Loucy (cell line): Measurements from ENCODE around the gene PTGDS.

Experiments used
- H2AFZ ChIP-seq: fragments of 200-600 bp; sonication (generic); 2 replicates; pipeline ENCODE4 v1.6.0; 2016; ENCODE audit warnings: antibody characterized with exemption, mild to moderate bottlenecking, low read length, moderate library complexity
- H3F3A ChIP-seq: fragments of 200-600 bp; 2 replicates; pipeline ENCODE4 v1.6.0; 2016; ENCODE audit warnings: antibody characterized with exemption, low read depth, mild to moderate bottlenecking
- H3K27me3 ChIP-seq: fragments of 200-600 bp; sonication (generic); 2 replicates; pipeline ENCODE4 v1.6.1; 2014; ENCODE audit warnings: low read length, mild to moderate bottlenecking; ENCODE audit not compliant: insufficient read depth, poor library complexity, severe bottlenecking
- H3K36me3 ChIP-seq: fragments of 200-600 bp; sonication (generic); 2 replicates; pipeline ENCODE4 v1.6.1; 2016; ENCODE audit warnings: low read length; ENCODE audit not compliant: insufficient read depth
- H3K4me1 ChIP-seq: fragments of 200-600 bp; sonication (generic); 2 replicates; pipeline ENCODE4 v1.5.1; 2014; ENCODE audit warnings: low read length, mild to moderate bottlenecking; ENCODE audit not compliant: insufficient read depth, poor library complexity, severe bottlenecking
- H3K4me2 ChIP-seq: fragments of 200-600 bp; sonication (generic); 2 replicates; pipeline ENCODE4 v1.6.0; 2014; ENCODE audit warnings: antibody characterized with exemption, low read length, low read depth, mild to moderate bottlenecking; ENCODE audit not compliant: poor library complexity, severe bottlenecking
- H3K4me3 ChIP-seq: fragments of 200-600 bp; sonication (generic); 2 replicates; pipeline ENCODE4 v1.5.1; 2014; ENCODE audit warnings: low read length, mild to moderate bottlenecking, mixed read lengths; ENCODE audit not compliant: poor library complexity, severe bottlenecking
- H3K79me2 ChIP-seq: fragments of 200-600 bp; sonication (generic); 2 replicates; pipeline ENCODE4 v1.6.1; 2014; ENCODE audit warnings: low read length; ENCODE audit not compliant: insufficient read depth
- H3K9ac ChIP-seq: fragments of 200-600 bp; sonication (generic); 2 replicates; pipeline ENCODE4 v1.6.0; 2014; ENCODE audit warnings: mild to moderate bottlenecking, low read depth, low read length, moderate library complexity; ENCODE audit not compliant: poor library complexity, severe bottlenecking
- H3K9me2 ChIP-seq: fragments of 200-600 bp; sonication (generic); replicated peaks from 2 replicates; pipeline ENCODE4 v1.6.1; 2016; ENCODE audit warnings: low read depth, low read length, mixed read lengths
- H3K9me3 ChIP-seq: fragments of 200-600 bp; sonication (generic); 2 replicates; pipeline ENCODE4 v1.6.1; 2014; ENCODE audit warnings: mild to moderate bottlenecking, antibody characterized with exemption, low read length, low read depth; ENCODE audit not compliant: insufficient read depth
- H4K20me1 ChIP-seq: fragments of 200-600 bp; sonication (generic); 2 replicates; pipeline ENCODE4 v1.6.0; 2014; ENCODE audit warnings: antibody characterized with exemption, low read length, mild to moderate bottlenecking; ENCODE audit not compliant: insufficient read depth, poor library complexity, severe bottlenecking
- CTCF ChIP-seq: fragments of 200-600 bp; sonication (generic); conservative IDR thresholded peaks from 2 replicates; pipeline ENCODE4 v1.5.1; 2014; ENCODE audit warnings: mild to moderate bottlenecking, antibody characterized with exemption, low read length
- EZH2phosphoT487 ChIP-seq: fragments of 200-600 bp; IDR thresholded peaks from 2 replicates; pipeline ENCODE4 v1.6.1; 2018; ENCODE audit warnings: antibody characterized with exemption, mild to moderate bottlenecking, moderate library complexity, borderline replicate concordance

The PTGDS gene

GRCh38 chr9:137026828-137027227, 49.5 kb downstream of the PTGDS start:
- no peaks in the 10 kb centered on the region for H3K9me3 ChIP-seq
- H3K4me1 ChIP-seq = peaks cover 42% of the 10 kb centered on the region
- H3K36me3 ChIP-seq = no peaks in the 10 kb centered on the region
- peak overlapping the region; percentile 66 for H3K9ac ChIP-seq
- H3K79me2 ChIP-seq = peaks cover 5% of the 10 kb centered on the region; the same call in 1 of the 2 replicates
- peak overlapping the region; percentile 84 for H3K4me2 ChIP-seq
- no peak overlapping the region for H2AFZ ChIP-seq
- peaks cover 5% of the 10 kb centered on the region for H4K20me1 ChIP-seq
- TF ChIP-seq CTCF (no peak), EZH2phosphoT487 (no peak)
- H3K9me2 ChIP-seq = no peaks in the 10 kb centered on the region
- peaks cover 7% of the 10 kb centered on the region; the same call in 1 of the 2 replicates for H3F3A ChIP-seq
- peak overlapping the region; percentile 71 for H3K4me3 ChIP-seq
- H3K27me3 ChIP-seq = no peaks in the 10 kb centered on the region

GRCh38 chr9:137027369-137028262, 50.3 kb downstream of the PTGDS start, which contains the start of gene ABCA2:
TSS of gene ABCA2 (minus strand) at chr9:137028237. CDS start at chr9:137028140, 97 bp downstream.
- Histone ChIP-seq H3K4me1 (peaks cover 50% of the 10 kb centered on the region), H3F3A (peaks cover 7% of the 10 kb centered on the region; the same call in 1 of the 2 replicates), H4K20me1 (peaks cover 5% of the 10 kb centered on the region), H3K79me2 (peaks cover 5% of the 10 kb centered on the region; the same call in 1 of the 2 replicates), H3K36me3 (no peaks in the 10 kb centered on the region), H2AFZ (peak within 1 kb of the TSS; percentile 93), H3K9me3 (no peaks in the 10 kb centered on the region), H3K9me2 (no peaks in the 10 kb centered on the region), H3K27me3 (no peaks in the 10 kb centered on the region), H3K4me3 (peak within 1 kb of the TSS; percentile 81), H3K4me2 (peak within 1 kb of the TSS; percentile 90), H3K9ac (peak within 1 kb of the TSS; percentile 92)
- TF ChIP-seq EZH2phosphoT487 (no peak), CTCF (no peak)

GRCh38 chr9:137028263-137029057, 51.2 kb downstream of the PTGDS start:
- Histone ChIP-seq H3K27me3 (no peaks in the 10 kb centered on the region), H3K9ac (peak overlapping the region; percentile 92)

More at GRCh38 chr9:137028263-137029057, 51.2 kb downstream of the PTGDS start:
- Histone ChIP-seq H3K36me3 (no peaks in the 10 kb centered on the region), H2AFZ (peak overlapping the region; percentile 93), H3K9me3 (no peaks in the 10 kb centered on the region), H3K9me2 (no peaks in the 10 kb centered on the region), H3F3A (peaks cover 7% of the 10 kb centered on the region; the same call in 1 of the 2 replicates), H4K20me1 (peaks cover 5% of the 10 kb centered on the region), H3K4me2 (peak overlapping the region; percentile 90), H3K4me3 (peak overlapping the region; percentile 81), H3K4me1 (peaks cover 55% of the 10 kb centered on the region), H3K79me2 (peaks cover 5% of the 10 kb centered on the region; the same call in 1 of the 2 replicates)
- TF ChIP-seq EZH2phosphoT487 (no peak), CTCF (peak; percentile 45; the same call in 1 of the 2 replicates)
